ENCODE results near the gene EXOSC9. TPM values are rescaled to one million over a fixed set of nuclear protein-coding genes. Genes with fewer than 3 reads are reported as not detected.

The EXOSC9 gene
- polyA plus RNA-seq, 3 donors, result 13.9 to 21.4 (median 21.3) TPM

GRCh38 chr4:121800638-121800960 is 524 bp upstream of the EXOSC9 start:
- H3K27ac ChIP-seq (ENCODE audit: low read depth in 1 of 2, low read length in 2 of 2), result peak overlapping the region; percentile 75 to 95
- H3K9ac ChIP-seq (ENCODE audit: insufficient read depth, low read length, poor library complexity, severe bottlenecking), result peak overlapping the region; percentile 79
- Mint-ChIP-seq H3K27ac (peak overlapping the region; percentile 93 to 99 (median 98)), H3K4me1 (peaks cover 23% of the 10 kb centered on the region), H3K4me3 (peak overlapping the region; percentile 87 to 95), H3K9me3 (no peaks in the 10 kb centered on the region), H3K27me3 (ENCODE audit: low read depth in 3 of 3) (peaks cover 2 to 5% (median 3%) of the 10 kb centered on the region in 3 donors), H3K36me3 (peaks cover 18 to 22% of the 10 kb centered on the region in 2 donors)
- H3K4me1 ChIP-seq (ENCODE audit: control insufficient read depth in 1 of 2, insufficient read depth in 2 of 2, low read length in 2 of 2), result peaks cover 17 to 30% of the 10 kb centered on the region in 2 donors
- H3K4me3 ChIP-seq (replicated peaks in 1 of 3; ENCODE audit: low read depth in 2 of 3, low read length in 3 of 3), result peak overlapping the region; percentile 69 to 95 (median 74)
- TF ChIP-seq CTCF (IDR thresholded peaks at IDR 0.05), result no peak
- H4K20me1 ChIP-seq (ENCODE audit: insufficient read depth, low read length), result no peaks in the 10 kb centered on the region
- peak in 1 of 3 donors; percentile 5 for DNase-seq
- no peaks in the 10 kb centered on the region for H3K9me3 ChIP-seq (replicated peaks in 1 of 2; ENCODE audit: control insufficient read depth in 1 of 2, insufficient read depth in 1 of 2, low read length in 2 of 2)
- peaks cover 25 to 30% of the 10 kb centered on the region in 2 donors for H3K36me3 ChIP-seq (replicated peaks in 1 of 2; ENCODE audit: control insufficient read depth in 1 of 2, insufficient read depth in 2 of 2, low read length in 2 of 2)
- H3K27me3 ChIP-seq (ENCODE audit: control insufficient read depth in 2 of 2, insufficient read depth in 2 of 2, low read length in 2 of 2), result no peaks in the 10 kb centered on the region
- WGBS (ENCODE audit: insufficient coverage), result 71% methylated on average over 3 of the region's 8 CpGs
- peak overlapping the region; percentile 96 for H3K4me2 ChIP-seq (replicated peaks; ENCODE audit: extremely low read depth, low read length, poor library complexity, severe bottlenecking)
- intact Hi-C loops (cut with micrococcal nuclease), result loop anchor here (2.0 to 5.0 kb wide), 2 partner anchors 22 to 103 kb away; partner anchors contain the start of genes CCNA2 (in 2 of the 2) and ANXA5 (in 1 of the 2)
- peak overlapping the region; percentile 99 for H2AFZ ChIP-seq (ENCODE audit: insufficient read depth, low read depth, low read length, poor library complexity, severe bottlenecking)
- H3K79me2 ChIP-seq (ENCODE audit: insufficient read depth, low read length), result peaks cover 36% of the 10 kb centered on the region

GRCh38 chr4:121801715-121802075 is 572 bp downstream of the EXOSC9 start:
- no peak for TF ChIP-seq CTCF (IDR thresholded peaks at IDR 0.05)
- Histone ChIP-seq H3K4me1 (ENCODE audit: control insufficient read depth in 1 of 2, insufficient read depth in 2 of 2, low read length in 2 of 2) (peaks cover 17 to 30% of the 10 kb centered on the region in 2 donors), H3K9ac (ENCODE audit: insufficient read depth, low read length, poor library complexity, severe bottlenecking) (peak overlapping the region; percentile 79), H3K9me3 (replicated peaks in 1 of 2; ENCODE audit: control insufficient read depth in 1 of 2, insufficient read depth in 1 of 2, low read length in 2 of 2) (no peaks in the 10 kb centered on the region), H2AFZ (ENCODE audit: insufficient read depth, low read depth, low read length, poor library complexity, severe bottlenecking) (peak overlapping the region; percentile 99), H3K27ac (ENCODE audit: low read depth in 1 of 2, low read length in 2 of 2) (peak overlapping the region; percentile 75 to 95), H3K4me2 (replicated peaks; ENCODE audit: extremely low read depth, low read length, poor library complexity, severe bottlenecking) (peak overlapping the region; percentile 96), H3K79me2 (ENCODE audit: insufficient read depth, low read length) (peaks cover 36% of the 10 kb centered on the region), H3K27me3 (ENCODE audit: control insufficient read depth in 2 of 2, insufficient read depth in 2 of 2, low read length in 2 of 2) (no peaks in the 10 kb centered on the region), H3K4me3 (replicated peaks in 1 of 3; ENCODE audit: low read depth in 2 of 3, low read length in 3 of 3) (peak overlapping the region; percentile 69 to 95 (median 74)), H3K36me3 (replicated peaks in 1 of 2; ENCODE audit: control insufficient read depth in 1 of 2, insufficient read depth in 2 of 2, low read length in 2 of 2) (peaks cover 32 to 41% of the 10 kb centered on the region in 2 donors), H4K20me1 (ENCODE audit: insufficient read depth, low read length) (no peaks in the 10 kb centered on the region)
- peak overlapping the region; percentile 93 to 99 (median 98) for H3K27ac Mint-ChIP-seq
- 14% methylated on average over 3 of the region's 4 CpGs for WGBS (ENCODE audit: insufficient coverage)
- H3K36me3 Mint-ChIP-seq, result peaks cover 28 to 33% of the 10 kb centered on the region in 2 donors
- H3K4me1 Mint-ChIP-seq, result peaks cover 23% of the 10 kb centered on the region
- no peaks in the 10 kb centered on the region for H3K9me3 Mint-ChIP-seq
- peak overlapping the region; percentile 87 to 95 for H3K4me3 Mint-ChIP-seq
- peaks cover 0 to 1% (median 0%) of the 10 kb centered on the region in 3 donors for H3K27me3 Mint-ChIP-seq (ENCODE audit: low read depth in 3 of 3)
- DNase-seq, result no peak
- intact Hi-C loops (cut with micrococcal nuclease), result loop anchor here (2.0 to 5.0 kb wide), 2 partner anchors 21 to 104 kb away; partner anchors contain the start of genes CCNA2 (in 2 of the 2) and ANXA5 (in 1 of the 2)
